SK-N-MC (cell line): ENCODE data around the gene TLX3.

Experiments used
- EZH2 ChIP-seq: fragments of 200-600 bp; sonication (generic); IDR thresholded peaks from one replicate; pipeline ENCODE4 v1.6.1; 2017; ENCODE audit warnings: antibody characterized with exemption
- FOXP2 ChIP-seq: optimal IDR thresholded peaks from 2 replicates; pipeline ENCODE3; 2011; ENCODE audit warnings: mild to moderate bottlenecking, moderate library complexity; ENCODE audit not compliant: insufficient read depth; ENCODE audit errors: extremely low read length, control extremely low read depth
- POLR2AphosphoS5 ChIP-seq: IDR thresholded peaks from 2 replicates; pipeline ENCODE4 v1.6.1; 2012; ENCODE audit warnings: mild to moderate bottlenecking, low read depth, low read length, borderline replicate concordance

- TF ChIP-seq EZH2 (no peak), POLR2AphosphoS5 (no peak), FOXP2 (no peak)
These were observed 44.2 kb upstream of the TLX3 start for GRCh38 chr5:171264843-171265242.
